Kidney capillary endothelial cell (primary cell): Measurements from ENCODE around the gene ZMYND8.
"Not testable (repeated sequence)": the region's sequence is repeated elsewhere in the genome, so short reads cannot be mapped to it uniquely, and the experiment has no call there.

Experiments
- DNase-seq: peaks from one replicate; pipeline ENCODE4 v3.0.0-alpha.2; 2018; ENCODE audit warnings: low spot score

Gene ZMYND8

DNA sequence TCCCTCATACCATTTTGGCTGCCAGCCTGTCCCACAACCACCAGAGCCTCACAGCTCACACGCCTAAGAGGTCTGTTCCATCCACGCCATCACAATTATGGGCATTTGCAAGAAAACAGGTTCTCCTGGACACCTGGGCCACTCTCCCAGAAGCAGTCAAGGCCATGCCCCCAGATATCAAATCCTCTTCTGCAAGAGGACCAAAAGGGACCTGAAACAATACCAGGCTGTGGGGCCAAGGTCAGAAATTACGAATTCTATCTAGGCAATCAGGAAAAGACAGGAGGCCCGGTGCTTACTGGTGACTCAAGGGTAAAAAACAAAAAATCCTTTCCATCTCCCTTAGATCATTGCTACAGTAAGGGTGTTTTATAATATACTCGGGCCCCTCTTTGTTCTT, 69.8 kb downstream of the ZMYND8 start:
- DNase-seq, result no peak

DNA sequence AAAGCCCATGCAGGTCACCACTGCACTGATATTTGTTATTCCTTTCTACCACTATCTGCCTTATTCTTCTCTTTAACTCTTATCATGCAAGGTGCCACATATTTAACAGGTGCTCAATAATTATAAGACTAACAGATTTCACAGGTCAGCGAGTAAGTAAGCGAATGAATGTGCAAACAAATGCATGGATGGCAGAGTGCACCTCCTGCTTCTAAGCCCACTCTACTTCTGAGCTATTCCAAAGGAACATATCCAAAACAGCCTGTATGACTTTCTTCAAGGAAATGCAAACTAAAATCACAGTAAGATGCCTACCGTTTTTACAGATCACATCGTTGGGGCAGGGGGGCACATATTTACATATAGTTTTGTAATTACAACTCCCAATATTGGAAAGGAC, 71.3 kb downstream of the ZMYND8 start:
- no peak for DNase-seq

DNA sequence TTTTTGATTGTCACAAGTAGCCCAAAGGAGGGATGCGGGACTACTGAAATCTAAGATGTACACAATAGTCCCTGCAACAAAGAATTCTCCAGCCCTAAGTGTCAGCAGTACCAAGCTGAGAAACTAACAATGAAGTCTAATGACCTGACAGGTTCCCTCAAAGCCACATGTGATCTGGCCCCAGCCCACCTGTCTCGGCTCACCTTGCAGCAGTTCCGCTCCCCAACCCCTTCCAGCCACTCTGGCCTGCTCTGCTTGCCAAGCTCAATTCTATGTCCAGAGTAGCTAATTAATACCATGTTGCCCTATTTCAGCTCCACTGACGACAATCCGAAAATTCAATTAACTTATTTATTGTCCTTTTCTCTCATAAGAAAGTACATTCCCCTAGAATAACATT, 72.1 kb downstream of the ZMYND8 start:
- no peak for DNase-seq

DNA sequence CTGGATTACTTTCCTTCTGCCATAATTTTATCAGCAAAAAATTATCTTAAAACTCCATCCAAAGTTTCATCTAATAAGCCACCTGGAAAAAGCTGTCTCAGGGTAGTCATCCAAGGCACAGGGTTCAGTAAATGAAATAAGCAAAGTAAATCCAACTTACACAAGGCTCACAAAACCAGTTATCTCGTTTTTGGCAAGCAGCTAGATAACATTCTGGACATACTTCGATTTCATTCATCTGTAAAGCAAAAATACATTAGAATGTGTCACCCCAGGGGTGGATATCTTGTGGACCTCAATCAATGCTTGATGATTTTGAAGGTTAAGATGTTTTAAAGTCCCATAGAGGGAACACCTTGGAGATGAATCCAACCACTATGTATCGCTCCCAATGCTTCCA, 73.1 kb downstream of the ZMYND8 start:
- DNase-seq, result no peak

DNA sequence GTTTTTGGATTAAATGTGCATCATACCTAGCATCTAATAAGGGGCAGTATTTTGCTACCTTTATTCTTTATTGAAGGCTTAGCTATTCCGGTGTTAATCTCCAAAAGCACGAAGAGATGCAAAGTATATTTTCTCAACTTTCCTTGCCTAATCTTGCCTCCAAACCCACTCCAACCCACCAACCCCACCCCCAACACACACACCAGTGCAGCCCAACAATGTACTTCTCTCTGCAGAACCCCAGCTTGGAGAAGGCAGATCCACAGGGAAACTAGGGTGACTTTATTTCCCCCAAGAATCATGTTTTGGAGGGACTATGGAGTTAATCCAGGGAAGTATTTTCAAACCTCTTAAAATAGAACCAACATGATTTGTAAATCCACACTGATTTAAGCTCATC, 73.6 kb downstream of the ZMYND8 start:
- no peak for DNase-seq

DNA sequence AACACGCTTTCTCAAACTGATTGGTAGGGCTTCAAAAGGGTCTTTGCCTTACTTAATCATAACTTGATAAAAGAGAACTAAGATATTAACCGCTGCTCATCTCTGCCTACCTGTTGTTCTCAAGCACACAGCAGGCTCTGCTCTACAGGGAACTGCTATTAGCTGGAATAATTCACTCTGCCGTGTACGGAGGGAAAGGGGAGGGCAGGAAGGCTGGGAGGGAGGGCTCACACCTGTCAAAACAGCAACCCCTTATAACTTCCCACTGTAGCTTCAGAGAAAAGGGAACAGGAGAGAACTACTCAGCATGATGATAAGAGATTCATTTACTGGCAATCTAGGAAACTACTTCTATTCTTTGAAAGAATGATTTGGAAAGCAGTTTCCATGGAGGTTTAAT, 75.1 kb downstream of the ZMYND8 start:
- no peak for DNase-seq

DNA sequence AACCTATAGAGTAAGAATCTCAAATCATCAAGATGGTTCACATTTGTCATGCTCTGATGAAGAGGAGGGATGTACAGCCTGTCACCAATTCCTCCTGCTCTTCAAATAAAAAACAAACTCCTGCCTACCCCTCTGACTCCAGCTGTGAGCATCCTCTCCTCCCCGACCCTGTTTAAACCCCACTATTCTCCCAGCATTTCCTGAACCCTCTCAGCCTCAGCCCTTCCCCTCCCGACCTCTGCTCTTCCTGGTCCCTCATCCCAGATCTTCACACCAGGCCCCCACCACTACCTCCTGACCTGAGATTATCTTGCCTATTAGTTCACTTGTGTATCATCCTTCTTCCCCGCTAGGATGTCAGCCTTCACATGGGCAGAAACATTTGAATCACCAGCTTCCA, 75.8 kb downstream of the ZMYND8 start:
- DNase-seq, result no peak

DNA sequence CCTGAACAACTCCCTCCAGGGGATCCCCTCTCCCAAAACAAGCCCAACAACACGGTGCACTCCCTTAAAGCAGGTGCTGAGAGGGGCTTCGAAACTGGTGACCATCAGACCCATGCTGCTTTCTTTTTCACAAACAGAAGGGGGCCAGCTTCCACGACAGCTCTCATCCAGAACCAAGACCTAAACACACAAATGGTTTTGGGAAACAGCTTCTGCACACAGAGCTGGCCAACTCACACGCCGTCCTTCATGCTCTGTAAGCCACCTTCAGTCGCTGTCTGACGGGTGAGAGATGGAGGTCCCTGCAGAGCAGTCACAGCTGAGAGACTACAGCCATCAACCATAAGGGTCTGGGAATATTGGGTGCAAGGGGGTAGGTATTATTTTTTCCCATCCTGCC, 76.3 kb downstream of the ZMYND8 start:
- DNase-seq, result no peak

DNA sequence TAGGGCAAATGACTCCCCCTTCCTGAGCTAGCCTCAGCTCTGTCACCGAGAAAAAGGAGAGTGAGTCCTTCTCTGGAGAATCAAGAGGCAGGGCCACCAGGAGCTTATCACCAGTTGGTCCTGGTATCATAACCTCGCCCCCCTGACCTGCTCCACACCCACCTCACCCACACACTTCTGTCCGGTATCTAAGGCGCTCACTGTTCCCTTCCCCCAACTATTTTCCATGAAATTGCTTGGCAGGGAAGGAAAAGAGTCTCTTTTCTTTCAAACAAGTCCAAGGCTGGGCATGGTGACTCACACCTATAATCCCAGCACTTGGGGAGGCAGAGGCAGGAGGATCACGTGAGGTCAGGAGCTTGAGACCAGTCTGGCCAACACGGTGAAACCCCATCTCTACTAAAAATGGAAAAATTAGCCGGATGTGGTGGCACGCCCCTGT, 77.6 kb downstream of the ZMYND8 start:
- DNase-seq, result no peak

DNA sequence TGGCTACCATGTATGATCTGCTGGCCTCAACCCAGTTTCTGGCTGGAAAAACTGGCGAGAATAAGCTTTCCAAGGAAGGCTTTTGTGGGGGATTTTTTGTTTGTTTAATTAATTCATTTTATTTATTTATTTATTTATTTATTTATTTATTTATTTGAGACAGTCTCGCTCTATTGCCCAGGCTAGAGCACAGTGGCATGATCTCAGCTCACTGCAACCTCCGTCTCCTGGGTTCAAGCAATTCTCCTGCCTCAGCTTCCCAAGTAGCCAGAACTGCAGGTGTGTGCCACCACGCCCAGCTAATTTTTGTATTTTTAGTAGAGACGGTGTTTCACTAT, 79.0 kb downstream of the ZMYND8 start:
- DNase-seq, result not testable (repeated sequence)

DNA sequence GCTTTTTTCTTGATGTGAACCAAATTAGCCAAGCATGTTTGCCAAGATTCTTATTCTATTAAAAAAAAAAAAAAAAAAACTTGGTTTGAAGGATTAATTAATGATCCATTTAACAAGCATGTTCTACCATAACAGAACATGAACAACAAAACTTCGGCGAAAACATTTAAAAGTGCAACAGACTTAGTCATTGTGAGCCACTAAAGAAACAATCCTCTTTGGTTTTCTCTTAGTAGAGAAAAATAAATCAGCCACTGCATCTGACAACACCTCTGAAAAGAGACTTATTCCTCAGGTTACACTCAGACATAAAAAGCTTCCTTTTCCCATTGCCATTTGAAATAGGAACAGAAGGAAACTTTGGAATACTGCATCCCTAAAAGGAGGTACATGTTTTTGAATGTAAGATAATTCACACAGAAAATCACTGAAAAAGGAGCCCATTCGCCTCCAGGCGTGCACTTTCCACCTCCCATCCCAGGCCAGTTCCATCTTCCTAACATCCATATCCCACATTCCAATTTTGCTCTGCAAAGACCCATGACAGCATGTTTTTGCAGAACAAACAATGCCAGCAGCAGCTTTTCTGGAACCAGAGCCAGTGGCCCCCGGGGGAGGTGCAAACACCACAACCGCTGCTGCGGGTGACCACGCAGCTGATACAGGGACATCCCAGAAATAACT, 79.5 kb downstream of the ZMYND8 start:
- DNase-seq, result no peak

DNA sequence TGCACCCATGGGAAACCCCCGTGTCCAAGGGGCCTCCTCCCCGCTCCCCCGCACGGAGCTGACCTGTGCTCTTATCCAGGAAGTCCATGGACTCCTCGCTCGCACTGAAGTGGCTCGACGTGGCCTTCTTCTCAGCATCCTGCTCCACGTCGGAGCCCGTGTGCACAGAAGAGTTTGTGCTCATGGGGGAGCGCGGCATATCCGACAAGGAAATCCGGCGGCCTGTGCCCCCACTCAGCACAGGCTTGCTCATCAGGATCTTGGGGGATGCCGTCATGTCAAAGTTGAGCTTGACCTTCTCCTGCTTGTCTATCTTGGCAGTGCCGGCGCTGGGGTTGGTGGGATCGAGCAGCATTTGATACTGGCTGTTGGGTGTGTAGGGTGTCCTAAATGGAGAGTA, 80.2 kb downstream of the ZMYND8 start:
- no peak for DNase-seq

DNA sequence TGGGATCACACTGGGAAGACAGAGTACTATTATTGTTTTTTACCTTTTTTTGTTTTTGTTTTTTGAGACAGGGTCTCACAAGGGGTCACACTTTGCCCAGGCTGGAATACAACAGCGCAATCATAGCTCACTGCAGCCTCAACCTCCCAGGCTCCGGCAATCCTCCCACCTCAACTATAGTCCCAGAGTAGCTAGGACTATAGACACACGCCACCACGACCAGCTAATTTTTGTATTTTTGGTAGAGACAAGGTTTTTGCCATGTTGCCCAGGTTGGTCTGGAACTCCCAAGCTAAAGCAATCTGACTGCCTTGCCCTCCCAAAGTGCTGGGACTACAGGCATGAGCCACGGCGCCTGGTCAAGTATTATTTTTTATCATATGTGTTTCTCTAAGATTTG, 81.0 kb downstream of the ZMYND8 start:
- no peak for DNase-seq

DNA sequence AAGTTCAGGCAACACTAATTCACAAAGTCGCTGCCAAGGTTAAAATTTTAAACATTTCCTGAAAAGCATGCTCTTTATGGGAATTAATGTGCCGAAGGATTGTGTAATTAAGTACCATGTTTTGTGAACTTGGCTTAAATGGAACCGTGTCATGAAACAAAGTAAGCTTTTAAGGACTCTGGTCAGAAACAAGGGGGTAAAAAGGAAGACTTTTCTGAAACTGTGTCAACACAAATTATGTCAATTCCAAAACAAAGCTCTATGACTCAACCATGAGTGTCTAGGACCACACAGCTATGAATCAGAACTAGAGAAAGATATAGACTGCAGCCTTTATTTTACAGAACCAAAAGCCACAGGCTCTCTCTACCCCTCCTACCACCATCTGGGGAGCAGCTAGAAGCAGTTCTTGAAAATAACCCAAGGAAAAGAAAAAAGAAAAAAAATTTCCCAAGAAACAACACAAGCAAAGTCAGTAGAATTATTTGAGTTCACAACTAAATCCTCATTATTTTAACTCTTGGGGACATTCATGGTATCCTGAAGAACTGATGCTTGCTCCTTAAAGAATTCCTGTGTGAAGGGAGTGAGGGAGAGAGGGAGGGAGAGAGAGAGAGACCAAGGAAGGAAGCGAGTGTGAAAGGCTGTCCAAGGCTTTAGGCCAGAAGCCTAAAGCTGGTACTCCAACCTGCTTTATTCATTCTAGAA, 81.9 kb downstream of the ZMYND8 start:
- DNase-seq, result peak; percentile 85

DNA sequence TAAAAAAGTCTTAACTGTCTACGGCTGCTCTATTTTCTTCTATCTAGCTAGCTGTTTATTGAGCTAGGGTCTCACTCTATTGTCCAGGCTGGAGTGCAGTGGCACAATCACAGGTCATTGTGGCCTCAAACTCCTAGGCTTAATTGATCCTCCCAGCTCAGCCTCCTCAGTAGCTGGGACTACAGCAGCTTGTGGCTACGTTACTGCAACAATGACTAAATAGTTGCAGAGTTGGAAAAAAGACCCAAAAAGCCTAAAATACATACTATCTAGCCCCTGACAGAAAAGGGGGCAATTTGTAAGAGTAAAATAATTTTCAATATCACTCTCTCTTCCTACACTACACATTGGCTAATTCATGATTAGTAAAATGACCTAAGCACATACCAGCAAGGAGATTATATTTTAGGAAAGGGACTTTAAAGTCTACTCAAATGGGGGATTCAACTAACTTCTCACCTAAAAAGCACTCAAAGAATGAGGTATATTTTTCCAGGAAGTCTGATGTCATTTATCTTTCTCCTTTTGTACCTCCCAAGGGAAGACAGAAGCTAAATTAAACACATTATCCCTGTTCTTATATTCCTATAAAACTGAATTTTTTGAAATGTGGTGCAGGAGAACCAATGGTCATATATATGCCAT, 82.8 kb downstream of the ZMYND8 start:
- peak; percentile 26 for DNase-seq

DNA sequence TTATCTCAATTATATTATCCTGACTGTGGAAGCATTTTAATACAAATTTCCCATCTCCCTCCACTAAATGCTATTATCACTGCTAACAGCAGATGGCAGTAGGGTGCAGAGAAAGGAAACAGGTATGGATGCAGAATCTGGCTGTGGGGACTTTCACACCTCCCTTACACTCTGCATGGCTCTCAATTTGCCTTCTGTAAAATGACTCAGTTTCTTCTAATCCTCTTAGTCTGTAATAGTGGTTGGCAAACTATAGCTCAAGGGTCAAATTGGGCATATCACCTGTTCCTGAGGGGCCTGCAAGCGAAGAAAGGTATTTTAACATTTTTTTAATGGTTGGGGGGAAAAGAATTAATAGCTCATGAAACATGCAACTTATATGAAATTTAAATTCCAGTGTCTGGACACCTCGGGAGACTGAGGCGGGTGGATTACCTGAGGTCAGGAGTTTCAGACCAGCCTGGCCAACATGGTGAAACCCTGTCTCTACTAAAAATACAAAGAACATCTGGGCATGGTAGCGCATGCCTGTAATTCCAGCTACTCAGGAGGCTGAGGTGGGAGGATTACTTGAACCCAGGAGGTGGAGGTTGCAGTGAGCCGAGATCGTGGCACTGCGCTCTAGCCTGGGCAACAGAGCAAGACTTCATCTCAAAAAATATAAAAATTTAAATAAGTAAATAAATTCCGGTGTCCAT, 83.5 kb downstream of the ZMYND8 start:
- DNase-seq, result peak; percentile 61

DNA sequence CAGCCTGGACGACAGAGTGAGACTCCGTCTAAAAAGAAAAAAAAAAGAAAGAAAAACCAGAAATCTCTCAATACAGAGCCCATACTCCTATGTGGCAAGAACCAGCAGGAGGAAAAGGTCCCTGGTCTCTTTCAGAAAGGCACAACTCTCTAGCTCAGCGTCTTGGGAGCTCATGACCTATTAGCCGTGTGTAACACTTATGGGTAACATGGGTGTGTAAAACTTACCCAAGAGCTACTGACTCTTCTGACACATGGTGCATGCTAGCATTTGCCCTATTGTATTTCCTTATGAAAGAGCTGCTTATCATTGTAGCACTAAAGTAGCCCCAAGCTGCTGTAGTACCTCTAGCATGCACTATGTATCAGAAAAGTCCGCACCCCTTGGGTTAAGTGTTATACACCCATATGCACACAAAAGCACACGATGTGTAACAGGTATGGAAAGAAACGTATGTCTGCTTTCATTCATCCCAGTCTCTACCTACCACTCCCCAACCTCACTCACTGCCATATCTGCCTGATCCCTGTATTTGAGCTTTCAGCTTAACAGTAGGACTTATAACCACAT, 85.4 kb downstream of the ZMYND8 start:
- DNase-seq, result no peak

DNA sequence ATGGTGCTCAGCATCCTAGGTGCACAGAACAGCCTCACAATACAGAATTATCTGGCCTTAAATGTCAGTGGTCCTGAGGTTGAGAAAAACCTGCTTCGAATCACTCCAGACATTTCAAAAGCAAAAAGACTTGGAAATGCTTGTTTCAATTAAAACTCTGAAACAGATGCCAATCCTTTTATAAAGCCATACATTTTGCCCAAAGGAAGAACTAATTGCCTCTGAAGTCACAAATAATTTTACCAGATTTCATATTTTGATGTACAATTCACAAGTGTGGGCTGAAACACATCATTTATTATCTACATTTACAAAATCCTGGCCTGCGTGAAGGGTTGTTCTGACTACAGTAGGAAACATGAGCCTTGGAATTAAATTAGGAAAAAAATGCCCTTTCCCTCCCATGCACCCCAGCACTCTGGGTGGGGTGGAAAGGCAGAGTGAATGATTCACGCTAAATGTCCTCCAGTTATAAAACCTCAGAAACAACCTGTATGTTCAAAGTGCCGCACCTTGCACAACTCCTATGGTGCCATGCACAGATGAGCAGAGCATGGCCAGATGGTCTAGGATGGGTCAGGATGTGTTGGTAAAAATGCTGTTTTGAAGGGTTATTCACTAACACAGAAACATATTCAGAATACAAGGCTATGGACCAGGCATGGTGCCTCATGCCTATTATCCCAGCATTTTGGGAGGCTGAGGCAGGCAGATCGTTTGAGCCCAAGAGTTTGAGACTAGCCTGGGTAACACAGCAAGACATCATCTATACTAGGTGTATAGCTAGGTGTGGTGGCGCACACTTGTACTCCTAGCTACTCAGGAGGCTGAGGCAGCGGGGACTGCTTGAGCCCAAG, 87.0 kb downstream of the ZMYND8 start:
- no peak for DNase-seq

DNA sequence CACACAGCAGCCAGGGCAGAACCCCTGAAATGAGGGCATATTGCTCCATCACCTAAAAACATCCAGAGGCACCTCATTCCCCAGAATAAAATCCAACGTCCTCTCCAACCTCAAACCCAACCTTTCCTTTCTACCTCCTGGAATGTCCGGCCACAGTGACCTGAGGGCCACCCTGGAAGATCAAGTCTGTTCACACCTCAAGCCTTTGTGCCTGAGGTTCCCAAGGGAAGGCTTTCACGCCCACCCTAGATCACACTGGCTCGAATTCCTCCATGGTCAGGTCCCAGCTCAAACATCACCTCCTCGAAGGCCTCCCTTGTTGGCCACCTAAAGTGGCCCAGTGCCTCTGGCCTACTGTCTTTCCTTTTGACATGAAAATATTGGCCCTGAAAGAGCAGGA, 88.9 kb downstream of the ZMYND8 start:
- DNase-seq, result no peak

DNA sequence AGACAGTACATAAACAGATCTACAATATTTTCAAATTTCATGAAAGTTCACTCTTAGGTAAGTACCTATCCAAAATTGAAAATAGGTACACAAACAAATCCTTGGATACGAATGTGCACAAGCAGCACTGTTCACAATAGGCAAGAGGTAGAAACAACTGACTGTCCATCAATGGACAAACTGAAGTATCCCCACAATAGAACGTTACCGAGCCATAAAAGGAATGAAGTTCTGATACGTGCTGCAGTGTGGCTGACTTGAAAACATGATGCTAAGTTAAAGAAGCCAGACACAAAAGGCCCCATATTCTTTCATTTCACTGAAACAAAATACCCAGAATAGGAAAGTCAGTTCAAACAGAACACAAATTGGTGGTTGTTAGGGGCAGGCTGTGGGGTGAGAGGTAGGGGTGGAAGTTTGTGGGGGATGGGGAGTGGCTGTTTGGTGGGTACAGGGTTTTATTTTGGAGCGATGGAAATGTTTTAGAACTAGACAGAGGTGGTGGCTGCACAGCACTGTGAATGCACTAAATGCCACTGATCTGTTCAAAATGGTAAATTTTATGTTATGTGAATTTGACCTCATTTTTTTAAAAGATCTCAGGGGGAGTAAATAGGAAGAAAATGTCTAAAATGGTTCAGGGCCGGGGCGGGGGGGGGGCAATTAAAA, 89.5 kb downstream of the ZMYND8 start:
- no peak for DNase-seq

DNA sequence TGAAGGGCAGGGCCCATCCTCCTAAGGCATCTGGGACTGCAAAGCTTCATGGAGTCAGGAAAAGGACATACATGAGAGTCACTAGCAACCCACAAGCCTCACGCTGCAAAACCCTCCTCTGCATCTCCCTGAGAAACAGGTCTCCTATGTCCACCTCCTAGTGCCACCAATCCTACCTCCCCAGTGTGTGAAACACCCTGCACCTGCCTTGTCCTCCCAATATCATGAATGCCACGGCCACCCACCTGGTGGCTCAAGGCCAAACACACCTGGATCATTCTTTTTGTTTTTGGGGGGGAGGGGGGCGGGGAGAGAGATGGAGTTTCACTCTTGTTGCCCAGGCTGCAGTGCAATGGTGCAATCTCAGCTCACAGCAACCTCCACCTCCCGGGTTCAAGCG, 90.5 kb downstream of the ZMYND8 start:
- DNase-seq, result no peak
